NCI-H2107 (cell line): ENCODE data around the gene SLC50A1.

Experiments
- DNase-seq: peaks from one replicate; lab custom pipeline; 2025; lab: John Stamatoyannopoulos, UW

Gene SLC50A1

GRCh38 chr1:155184835-155185782 lies 49.5 kb downstream of the SLC50A1 start:
- DNase-seq: no peak

DNA sequence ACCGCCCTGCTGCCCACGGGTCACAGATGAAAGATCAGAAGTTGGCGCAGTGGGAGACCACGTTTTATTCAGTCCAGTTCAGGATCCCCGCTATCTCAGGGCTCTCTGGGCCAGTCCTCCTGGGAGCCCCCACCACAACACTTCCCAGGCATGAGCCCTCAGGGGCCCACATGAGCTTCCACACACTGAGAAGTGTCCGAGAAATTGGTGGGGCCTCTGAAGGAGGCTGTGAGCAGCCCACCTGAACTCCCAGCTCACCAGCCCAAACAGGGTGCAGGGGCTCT lies 50.1 kb downstream of the SLC50A1 start:
- no peak for DNase-seq

GRCh38 chr1:155186067-155186793 lies 50.6 kb downstream of the SLC50A1 start:
- no peak for DNase-seq

GRCh38 chr1:155186794-155187455 lies 51.3 kb downstream of the SLC50A1 start:
- no peak for DNase-seq

GRCh38 chr1:155187456-155187891 lies 51.8 kb downstream of the SLC50A1 start:
- DNase-seq: no peak

- DNase-seq: no peak
These were observed 52.6 kb downstream of the SLC50A1 start for GRCh38 chr1:155188268-155188667.
